Trophoblast cell (in vitro differentiated cells and primary cell): ENCODE measurements around the gene KRT78.

Source experiments
- DNase-seq, 2 donors: peaks; one replicate each; pipeline ENCODE4 v3.0.0-alpha.2; 2016
- H2AFZ ChIP-seq: 2 replicates; pipeline ENCODE4 v1.6.1; 2013; ENCODE audit warnings: low read length, moderate library complexity, mild to moderate bottlenecking; ENCODE audit not compliant: insufficient read depth, poor library complexity
- H2AK5ac ChIP-seq: 2 replicates; pipeline ENCODE4 v1.6.1; 2013; ENCODE audit warnings: mild to moderate bottlenecking, low read length
- H2BK120ac ChIP-seq: 2 replicates; pipeline ENCODE4 v1.6.1; 2013; ENCODE audit warnings: low read length, mild to moderate bottlenecking, moderate library complexity; ENCODE audit not compliant: insufficient read depth, poor library complexity
- H2BK12ac ChIP-seq: 2 replicates; pipeline ENCODE4 v1.6.1; 2013; ENCODE audit warnings: mild to moderate bottlenecking, low read length, moderate library complexity
- H2BK5ac ChIP-seq: 2 replicates; pipeline ENCODE4 v1.6.1; 2013; ENCODE audit warnings: low read length, low read depth, moderate library complexity, mild to moderate bottlenecking; ENCODE audit not compliant: poor library complexity
- H3K14ac ChIP-seq: 2 replicates; pipeline ENCODE4 v1.6.1; 2013; ENCODE audit warnings: mild to moderate bottlenecking, low read length
- H3K18ac ChIP-seq: 2 replicates; pipeline ENCODE4 v1.6.1; 2013; ENCODE audit warnings: mild to moderate bottlenecking, low read length
- H3K23ac ChIP-seq: 2 replicates; pipeline ENCODE4 v1.6.1; 2013; ENCODE audit warnings: low read length
- H3K27ac ChIP-seq: 2 replicates; pipeline ENCODE4 v1.5.1; 2013; ENCODE audit warnings: low read depth, mild to moderate bottlenecking, inconsistent platforms, low read length, moderate library complexity
- H3K27me3 ChIP-seq: 2 replicates; pipeline ENCODE4 v1.6.1; 2013; ENCODE audit warnings: inconsistent platforms, mild to moderate bottlenecking, low read length, moderate library complexity; ENCODE audit not compliant: insufficient read depth
- H3K36me3 ChIP-seq, 2 experiments: 1 replicate in 1 of 2; 2 replicates in 1 of 2; pipeline ENCODE4 v1.6.1; 2013; ENCODE audit warnings: low read length in 2 of 2, mild to moderate bottlenecking in 2 of 2, moderate library complexity in 1 of 2; ENCODE audit not compliant: insufficient read depth in 2 of 2, control insufficient read depth in 1 of 2
- H3K4ac ChIP-seq: 2 replicates; pipeline ENCODE4 v1.6.1; 2013; ENCODE audit warnings: low read depth, mild to moderate bottlenecking, low read length, moderate library complexity
- H3K4me1 ChIP-seq, 2 experiments: 1 replicate in 1 of 2; 2 replicates in 1 of 2; pipeline ENCODE4 v1.6.1; 2013; ENCODE audit warnings: low read length in 2 of 2, mild to moderate bottlenecking in 2 of 2, moderate library complexity in 1 of 2; ENCODE audit not compliant: insufficient read depth in 2 of 2, control insufficient read depth in 1 of 2
- H3K4me2 ChIP-seq: 2 replicates; pipeline ENCODE4 v1.6.1; 2013; ENCODE audit warnings: inconsistent platforms, mild to moderate bottlenecking, low read length, moderate library complexity
- H3K4me3 ChIP-seq: 2 replicates; pipeline ENCODE4 v1.5.1; 2013; ENCODE audit warnings: mild to moderate bottlenecking, low read depth, low read length, inconsistent platforms
- H3K79me1 ChIP-seq: one replicate; pipeline ENCODE4 v1.6.1; 2013; ENCODE audit warnings: low read length
- H3K79me2 ChIP-seq: 2 replicates; pipeline ENCODE4 v1.6.1; 2013; ENCODE audit warnings: low read length, mild to moderate bottlenecking; ENCODE audit not compliant: control insufficient read depth, insufficient read depth, poor library complexity
- H3K9ac ChIP-seq: 2 replicates; pipeline ENCODE4 v1.6.1; 2013; ENCODE audit warnings: mild to moderate bottlenecking, low read length
- H3K9me3 ChIP-seq: 2 replicates; pipeline ENCODE4 v1.6.1; 2013; ENCODE audit warnings: low read depth, mild to moderate bottlenecking, control low read depth, inconsistent platforms, low read length; ENCODE audit not compliant: insufficient read depth
- H4K12ac ChIP-seq: 2 replicates; pipeline ENCODE4 v1.6.1; 2013; ENCODE audit warnings: low read depth, mild to moderate bottlenecking, low read length, moderate library complexity
- H4K8ac ChIP-seq: 2 replicates; pipeline ENCODE4 v1.6.1; 2013; ENCODE audit warnings: low read depth, mild to moderate bottlenecking, low read length, moderate library complexity
- H4K91ac ChIP-seq: one replicate; pipeline ENCODE4 v1.6.1; 2013; ENCODE audit warnings: low read depth, mild to moderate bottlenecking, low read length, moderate library complexity
- WGBS: extraction: QIAGEN DNeasy Blood & Tissue Kit; methylation state at CpG from one replicate; pipeline ENCODE4 v1.1.7; 2013; ENCODE audit warnings: missing lambda C conversion rate; ENCODE audit not compliant: insufficient read length, insufficient coverage; ENCODE audit errors: extremely low coverage; 5-methylcytosine and 5-hydroxymethylcytosine counted together

The KRT78 gene

DNA sequence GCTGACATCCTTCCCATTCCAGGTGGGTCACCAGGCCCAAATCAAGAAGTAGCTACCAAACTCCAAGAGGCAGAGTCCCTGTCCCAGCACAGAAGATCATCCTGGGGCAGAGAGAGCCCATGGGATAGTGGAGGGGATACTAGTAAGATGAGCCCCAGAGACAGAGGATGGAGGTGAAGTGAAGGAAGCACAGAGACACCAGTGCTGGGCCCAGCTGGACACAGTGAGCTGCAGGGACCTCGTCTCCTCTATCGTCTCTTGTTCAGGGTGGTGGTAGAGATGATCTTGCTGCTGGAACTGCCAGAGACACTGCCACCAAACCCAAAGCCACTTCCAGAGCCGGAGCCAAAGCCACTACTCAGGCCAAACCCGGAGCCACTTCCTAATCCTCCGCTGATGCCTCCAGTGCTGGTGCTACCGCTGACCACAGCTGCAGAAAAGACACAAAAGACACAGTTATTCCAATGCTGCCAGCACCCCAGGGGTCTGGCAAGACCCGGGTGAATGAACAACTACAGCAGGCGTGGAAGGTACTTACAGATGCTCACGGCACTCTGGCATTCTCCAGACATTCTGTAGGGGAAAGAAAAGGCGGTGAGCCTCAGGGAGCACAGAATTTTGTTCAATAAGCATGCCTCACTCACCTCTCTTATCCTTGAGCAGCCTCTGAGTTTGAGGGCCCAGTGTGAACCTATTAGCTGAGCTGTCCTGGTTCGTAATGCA is 41.8 kb downstream of the KRT78 start:
- Histone ChIP-seq H2BK120ac (no peak overlapping the region), H3K4me1 (no peaks in the 10 kb centered on the region), H3K4me3 (no peak overlapping the region), H3K14ac (no peak overlapping the region), H4K91ac (no peak overlapping the region), H2AK5ac (no peak overlapping the region), H4K8ac (no peak overlapping the region), H3K4ac (no peak overlapping the region), H3K18ac (no peak overlapping the region), H3K9ac (no peak overlapping the region), H2AFZ (no peak overlapping the region), H2BK12ac (no peak overlapping the region), H2BK5ac (no peak overlapping the region), H3K27ac (no peak overlapping the region), H3K36me3 (no peaks in the 10 kb centered on the region), H3K23ac (no peak overlapping the region), H3K4me2 (no peak overlapping the region), H3K79me2 (no peaks in the 10 kb centered on the region), H3K79me1 (no peaks in the 10 kb centered on the region), H3K9me3 (peaks cover 4% of the 10 kb centered on the region), H4K12ac (no peak overlapping the region), H3K27me3 (no peaks in the 10 kb centered on the region)
- DNase-seq = no peak
- WGBS = no CpG with 5 or more reads among the region's 11 CpGs

DNA sequence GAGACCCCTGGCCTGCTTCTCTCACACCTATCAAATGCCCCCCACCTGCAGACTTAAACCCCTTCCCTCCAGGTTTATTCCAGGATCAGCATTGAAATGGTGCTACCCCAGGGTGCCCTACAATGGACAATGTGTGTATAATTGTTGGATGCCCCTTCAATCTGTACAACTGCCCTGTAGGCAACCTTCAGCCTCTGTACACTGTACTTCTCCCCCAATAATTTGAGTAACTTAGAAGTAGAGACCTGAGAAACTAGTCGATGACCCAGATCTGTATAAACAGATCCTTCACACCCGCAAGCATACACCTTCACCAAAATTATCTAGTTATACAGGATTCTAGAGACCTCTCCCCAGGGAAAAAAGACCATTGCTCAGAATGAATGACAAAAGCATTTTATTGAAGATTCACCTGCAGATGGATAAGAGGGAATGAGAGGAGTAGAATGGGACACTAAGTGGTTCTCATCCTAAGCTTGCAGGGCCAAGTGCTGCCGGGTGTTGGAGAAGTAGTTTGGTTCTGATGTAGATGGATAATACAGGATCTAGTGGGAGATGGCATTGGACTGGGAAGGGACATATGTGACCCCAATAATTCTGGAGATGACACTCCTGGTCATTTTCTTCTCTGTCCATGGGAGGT is 42.5 kb downstream of the KRT78 start:
- Histone ChIP-seq H4K91ac (no peak overlapping the region), H3K36me3 (no peaks in the 10 kb centered on the region), H2AFZ (no peak overlapping the region), H3K4me3 (no peak overlapping the region), H3K9me3 (peaks cover 4% of the 10 kb centered on the region), H3K79me2 (no peaks in the 10 kb centered on the region), H3K9ac (no peak overlapping the region), H2BK5ac (no peak overlapping the region), H3K23ac (no peak overlapping the region), H4K8ac (no peak overlapping the region), H3K4me1 (no peaks in the 10 kb centered on the region), H3K4me2 (no peak overlapping the region), H4K12ac (no peak overlapping the region), H3K79me1 (no peaks in the 10 kb centered on the region), H3K14ac (no peak overlapping the region), H3K27me3 (no peaks in the 10 kb centered on the region), H3K18ac (no peak overlapping the region), H3K27ac (no peak overlapping the region), H2BK120ac (no peak overlapping the region), H2BK12ac (no peak overlapping the region), H2AK5ac (no peak overlapping the region), H3K4ac (no peak overlapping the region)
- no CpG with 5 or more reads among the region's 3 CpGs for WGBS
- no peak for DNase-seq

DNA sequence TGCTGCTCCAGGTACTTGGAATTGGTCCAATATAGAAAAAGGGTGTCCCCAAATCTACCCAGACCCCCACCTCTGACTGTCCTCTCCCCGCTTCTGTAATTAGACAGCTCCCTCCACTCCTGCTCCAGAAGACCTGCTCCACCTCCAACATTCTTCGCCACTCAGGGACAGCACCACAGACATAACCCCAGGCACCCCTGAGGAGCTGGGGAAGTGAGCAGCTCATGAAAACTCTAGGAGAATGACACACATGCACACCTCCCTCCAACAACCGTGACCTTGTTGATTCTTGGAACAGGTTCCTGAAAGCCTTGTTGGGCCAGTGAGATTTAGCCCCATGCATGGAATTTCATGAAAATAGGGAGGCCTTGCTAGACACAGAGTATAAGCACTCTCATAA is 43.1 kb downstream of the KRT78 start:
- H4K8ac ChIP-seq = no peak overlapping the region
- no peak overlapping the region for H3K14ac ChIP-seq
- H3K4me3 ChIP-seq = no peak overlapping the region
- no peak overlapping the region for H3K4me2 ChIP-seq
- no peak for DNase-seq
- no peak overlapping the region for H2AFZ ChIP-seq
- no peak overlapping the region for H2BK5ac ChIP-seq
- no peak overlapping the region for H3K9ac ChIP-seq
- H3K27me3 ChIP-seq = no peaks in the 10 kb centered on the region
- H3K36me3 ChIP-seq = no peaks in the 10 kb centered on the region
- no peak overlapping the region for H4K12ac ChIP-seq
- no peaks in the 10 kb centered on the region for H3K79me1 ChIP-seq
- H3K9me3 ChIP-seq = peaks cover 4% of the 10 kb centered on the region
- WGBS = no CpG with 5 or more reads among the region's 3 CpGs
- no peak overlapping the region for H2BK12ac ChIP-seq
- no peaks in the 10 kb centered on the region for H3K79me2 ChIP-seq
- no peak overlapping the region for H2BK120ac ChIP-seq
- no peak overlapping the region for H3K27ac ChIP-seq
- H3K18ac ChIP-seq = no peak overlapping the region
- H2AK5ac ChIP-seq = no peak overlapping the region
- H3K4me1 ChIP-seq = no peaks in the 10 kb centered on the region
- H3K23ac ChIP-seq = no peak overlapping the region
- H4K91ac ChIP-seq = no peak overlapping the region
- H3K4ac ChIP-seq = no peak overlapping the region

DNA sequence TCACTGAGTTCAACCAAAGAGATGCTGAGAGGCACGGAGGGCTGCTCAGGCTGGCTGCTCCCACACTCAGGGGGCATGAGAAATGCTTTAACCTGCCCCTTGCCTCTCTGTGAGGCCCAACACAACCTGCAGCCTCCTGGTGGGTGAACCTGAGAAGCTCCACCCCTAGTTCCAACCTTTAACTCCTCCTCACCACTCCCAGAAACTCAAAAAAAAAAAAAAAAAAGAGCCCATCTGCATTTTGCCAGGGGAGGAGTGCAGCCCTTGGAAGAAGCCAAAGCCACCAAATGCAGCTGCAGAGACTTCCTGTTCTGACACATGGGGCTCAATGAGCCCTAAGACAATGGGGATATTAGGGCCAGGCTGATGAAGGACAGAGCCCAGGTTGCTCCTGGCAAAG is 43.8 kb downstream of the KRT78 start:
- H4K12ac ChIP-seq = no peak overlapping the region
- H3K4me2 ChIP-seq = no peak overlapping the region
- no peak overlapping the region for H2AK5ac ChIP-seq
- H3K4me3 ChIP-seq = no peak overlapping the region
- no peak overlapping the region for H3K23ac ChIP-seq
- no peaks in the 10 kb centered on the region for H3K27me3 ChIP-seq
- no peaks in the 10 kb centered on the region for H3K4me1 ChIP-seq
- no peak overlapping the region for H2BK12ac ChIP-seq
- H2BK5ac ChIP-seq = no peak overlapping the region
- no peak overlapping the region for H2BK120ac ChIP-seq
- WGBS = no CpG with 5 or more reads among the region's 1 CpG
- no peak overlapping the region for H3K14ac ChIP-seq
- H3K9ac ChIP-seq = no peak overlapping the region
- DNase-seq = no peak
- peaks cover 4% of the 10 kb centered on the region for H3K9me3 ChIP-seq
- H3K36me3 ChIP-seq = no peaks in the 10 kb centered on the region
- no peak overlapping the region for H3K4ac ChIP-seq
- no peak overlapping the region for H2AFZ ChIP-seq
- H3K79me1 ChIP-seq = no peaks in the 10 kb centered on the region
- H3K79me2 ChIP-seq = no peaks in the 10 kb centered on the region
- H3K27ac ChIP-seq = no peak overlapping the region
- no peak overlapping the region for H4K8ac ChIP-seq
- no peak overlapping the region for H4K91ac ChIP-seq
- H3K18ac ChIP-seq = no peak overlapping the region
